ENCODE measurements around the gene MACC1.
"Not testable (repeated sequence)": the region's sequence is repeated elsewhere in the genome, so short reads cannot be mapped to it uniquely, and the experiment has no call there.

Gene MACC1

DNA sequence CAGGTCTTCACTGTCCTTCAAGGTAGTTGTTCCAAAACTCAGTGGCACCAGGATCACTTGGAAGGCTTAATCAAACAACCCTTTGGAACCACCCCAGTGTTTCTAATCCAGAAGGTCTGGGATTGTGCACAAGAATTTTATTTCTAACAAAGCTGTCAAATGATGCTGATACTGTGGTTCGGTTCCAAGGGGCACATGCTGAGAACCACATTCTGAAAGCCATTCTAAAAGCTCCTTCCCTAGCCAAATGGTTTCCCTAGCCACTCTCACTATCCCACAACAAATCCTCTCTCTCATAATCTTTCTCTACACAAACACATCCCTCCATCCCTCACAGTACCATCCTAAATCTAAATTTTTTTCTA, 52.1 kb downstream of the MACC1 start:
- no peak for DNase-seq

DNA sequence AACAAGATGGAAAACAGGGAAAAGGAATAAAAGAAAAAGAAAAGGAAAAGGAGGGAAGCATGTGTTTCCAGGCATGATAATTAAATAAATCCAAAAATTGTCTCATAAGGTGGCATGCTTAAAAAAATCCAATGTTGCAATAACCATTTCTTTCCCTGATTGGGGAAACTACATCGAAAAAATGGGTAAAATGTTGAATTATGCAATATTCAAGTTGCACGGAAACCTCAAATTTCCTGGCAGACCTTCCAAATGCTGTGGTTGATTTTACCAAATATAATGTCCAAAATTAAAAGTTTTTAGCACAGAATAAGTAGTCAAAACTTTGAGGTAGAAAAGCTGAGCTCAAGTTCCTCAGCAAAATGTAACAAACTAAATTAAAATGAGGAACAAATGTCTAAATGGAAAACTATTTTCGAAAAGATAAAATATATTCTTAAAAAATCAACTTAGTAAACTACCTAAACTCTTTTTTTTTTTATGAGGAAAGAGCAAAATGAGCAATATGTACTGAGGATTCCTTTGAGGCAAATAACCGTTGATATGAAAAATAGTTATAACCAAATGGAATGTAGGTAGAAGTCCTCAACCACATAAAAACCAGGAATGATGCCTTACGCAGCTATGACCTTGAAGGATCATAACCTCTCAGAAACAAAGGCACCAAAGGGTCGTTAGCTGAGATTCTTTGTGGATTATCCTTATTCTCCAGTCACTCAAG, 52.6 kb downstream of the MACC1 start:
- no peak for DNase-seq

DNA sequence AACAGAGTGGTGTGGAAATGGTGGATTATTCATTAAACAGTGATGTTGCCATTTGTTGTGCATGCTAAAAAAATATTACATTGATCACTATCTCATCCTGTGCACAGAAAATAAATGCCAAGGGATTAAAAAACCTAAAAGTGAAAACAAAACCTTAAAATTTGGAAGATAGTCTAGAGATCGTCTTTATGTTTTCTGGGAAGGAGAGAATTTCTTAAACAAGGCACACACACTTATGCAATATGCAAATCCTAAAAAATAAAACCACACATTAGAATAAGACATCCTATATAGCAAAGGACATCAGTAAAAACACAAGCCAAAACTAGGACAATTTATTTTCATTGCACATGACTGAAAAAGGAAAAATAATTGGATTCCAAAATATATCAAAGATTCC, 54.5 kb downstream of the MACC1 start:
- no peak for DNase-seq

DNA sequence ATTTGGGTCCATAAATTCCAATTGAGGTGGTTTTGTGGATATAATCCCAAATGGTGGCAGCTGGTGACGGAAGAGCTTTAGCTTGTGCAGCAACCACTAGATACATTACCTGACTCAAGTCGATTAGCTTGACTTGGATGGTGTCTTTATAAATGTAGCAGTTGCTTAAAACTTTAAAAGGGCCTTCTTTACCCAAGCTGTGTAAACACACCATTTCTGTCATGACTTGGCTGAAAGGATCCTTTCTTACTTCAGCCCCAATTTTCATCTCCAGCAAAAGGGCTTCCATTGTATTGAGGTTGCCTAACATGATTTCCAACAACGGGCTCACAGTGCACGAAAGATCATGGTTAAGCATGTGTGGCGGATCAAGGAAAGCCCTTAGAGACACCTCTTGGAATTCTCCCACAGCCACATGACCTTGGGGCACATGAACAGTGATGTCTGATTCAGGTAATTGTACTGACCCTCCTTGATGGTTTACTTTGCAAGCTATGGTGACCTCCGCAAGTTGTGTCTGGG, 57.9 kb downstream of the MACC1 start:
- DNase-seq, result no peak

DNA sequence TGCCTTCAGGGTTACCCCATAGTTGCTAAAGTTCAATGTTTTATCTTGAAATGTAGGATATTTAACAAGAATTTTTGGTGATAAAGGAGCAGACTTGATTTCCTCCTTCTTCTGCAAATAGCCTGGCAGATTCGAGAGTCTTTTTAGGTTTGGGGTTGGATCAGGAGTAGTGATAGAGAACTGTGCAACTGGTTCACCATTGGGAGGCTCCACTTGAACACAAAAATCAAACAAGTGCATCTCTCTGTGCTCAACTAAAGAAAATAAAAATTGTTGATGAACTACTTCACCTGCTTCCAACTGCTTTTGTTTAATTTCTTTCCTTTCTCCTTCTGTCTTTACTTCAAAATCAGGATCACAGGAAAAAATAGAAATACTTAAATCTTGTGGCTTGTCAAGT, 58.5 kb downstream of the MACC1 start:
- no peak for DNase-seq

DNA sequence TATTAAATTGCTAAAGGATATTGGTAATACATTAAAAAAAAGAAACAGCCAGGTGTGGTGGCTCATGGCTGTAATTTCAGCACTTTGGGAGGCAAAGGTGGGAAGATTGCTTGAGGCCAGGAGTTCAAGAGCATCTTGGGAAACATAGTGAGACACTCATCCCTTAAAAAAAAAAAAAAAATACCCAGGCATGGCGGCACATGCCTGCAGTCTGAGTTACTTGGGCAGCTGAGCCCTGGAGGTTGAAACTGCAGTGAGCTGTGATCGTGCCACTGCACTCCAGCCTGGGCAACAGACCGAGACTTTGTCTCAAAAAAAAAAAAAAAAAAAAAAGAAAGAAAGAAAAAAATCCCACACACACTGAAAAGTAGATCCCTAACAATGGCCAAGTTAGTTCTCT, 59.7 kb downstream of the MACC1 start:
- DNase-seq, result no peak

DNA sequence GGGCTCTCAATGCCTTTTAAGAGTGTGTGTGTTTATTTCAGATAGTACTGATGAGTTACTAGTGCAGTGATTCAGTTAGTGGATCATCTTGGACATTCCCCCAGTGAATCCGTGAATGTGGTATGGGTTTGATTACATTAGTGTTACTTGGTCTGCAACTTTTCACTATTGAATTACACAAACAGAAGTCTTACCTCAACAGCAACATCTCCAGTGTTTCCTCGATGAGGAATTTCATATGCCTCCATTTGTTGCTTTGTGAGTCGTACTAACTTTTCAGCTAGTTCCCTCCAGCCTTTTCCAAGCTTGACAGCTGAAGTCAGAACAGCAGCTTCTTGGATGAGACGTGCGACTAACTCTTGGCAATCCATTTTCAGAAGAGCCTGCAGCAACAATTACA, 63.2 kb downstream of the MACC1 start:
- no peak for DNase-seq

DNA sequence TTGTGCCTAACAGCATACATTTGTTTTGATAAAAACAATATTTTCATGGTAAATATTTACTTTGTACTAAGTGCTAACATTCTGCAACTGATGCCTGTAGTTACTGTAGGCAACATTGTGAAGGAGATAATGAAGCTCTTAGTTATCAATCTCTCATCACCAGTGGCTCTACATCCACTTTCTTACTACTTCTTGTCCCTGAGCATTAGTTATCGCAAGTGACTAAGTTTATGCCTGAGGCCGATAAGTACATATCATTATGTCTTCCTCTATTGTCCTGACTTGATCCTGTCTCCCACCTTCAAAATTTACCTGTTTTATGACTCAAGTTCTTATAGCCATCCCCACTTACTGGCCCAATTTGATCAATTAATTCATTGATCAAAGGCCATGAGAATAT, 63.6 kb downstream of the MACC1 start:
- DNase-seq, result no peak

DNA sequence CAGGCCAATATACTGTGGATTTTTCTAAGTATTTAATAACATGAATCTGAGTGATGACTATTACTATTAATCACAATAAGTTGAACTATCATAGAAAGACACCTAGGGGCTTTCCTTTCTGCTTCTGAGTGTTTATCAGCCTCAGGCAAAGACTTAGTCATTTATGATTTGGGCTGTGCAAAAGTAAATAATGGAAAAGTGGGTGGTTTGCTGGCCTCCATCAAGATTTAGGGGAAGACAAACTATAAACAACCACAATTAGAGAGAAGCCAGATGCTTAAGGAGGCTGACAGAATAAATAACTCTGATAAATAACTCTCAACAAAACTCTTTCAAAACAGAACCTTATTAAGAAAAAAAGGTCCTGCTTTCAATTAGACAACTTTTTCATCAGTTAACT, 64.7 kb downstream of the MACC1 start:
- DNase-seq, result no peak

DNA sequence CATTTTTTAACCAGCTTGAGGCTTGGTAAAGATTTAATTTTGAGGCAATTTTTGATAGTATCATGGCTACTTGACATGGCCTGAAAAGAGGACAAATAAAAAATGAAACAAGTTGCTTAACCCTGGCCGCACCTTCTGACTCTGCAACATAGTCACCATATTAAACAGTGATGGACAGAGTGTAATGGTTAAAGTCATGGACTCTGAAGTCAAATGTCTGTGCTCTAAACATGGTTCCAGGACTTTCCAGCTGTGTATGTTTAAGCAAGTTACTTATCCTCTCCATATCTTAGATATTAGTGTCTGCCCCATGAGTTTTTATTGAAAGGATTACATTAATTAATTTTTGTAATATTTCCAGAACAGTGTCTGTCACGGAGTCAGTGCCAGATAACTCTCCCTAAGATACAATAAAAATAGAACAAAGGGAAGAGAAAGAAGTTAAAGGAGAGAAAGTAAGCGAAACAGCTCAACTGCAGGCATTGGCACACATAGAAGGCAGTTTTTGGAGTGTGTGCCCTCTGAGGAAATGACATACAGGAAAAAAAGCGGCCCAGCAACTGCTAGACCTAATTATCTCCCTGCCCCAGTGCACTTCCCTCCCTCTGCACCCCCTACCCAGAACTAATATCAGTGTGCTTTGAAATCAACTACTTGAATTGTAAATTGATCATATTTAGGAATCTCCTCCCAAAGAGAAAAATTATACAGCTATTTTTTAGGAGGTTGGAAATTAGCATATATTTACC, 65.3 kb downstream of the MACC1 start:
- no peak for DNase-seq

DNA sequence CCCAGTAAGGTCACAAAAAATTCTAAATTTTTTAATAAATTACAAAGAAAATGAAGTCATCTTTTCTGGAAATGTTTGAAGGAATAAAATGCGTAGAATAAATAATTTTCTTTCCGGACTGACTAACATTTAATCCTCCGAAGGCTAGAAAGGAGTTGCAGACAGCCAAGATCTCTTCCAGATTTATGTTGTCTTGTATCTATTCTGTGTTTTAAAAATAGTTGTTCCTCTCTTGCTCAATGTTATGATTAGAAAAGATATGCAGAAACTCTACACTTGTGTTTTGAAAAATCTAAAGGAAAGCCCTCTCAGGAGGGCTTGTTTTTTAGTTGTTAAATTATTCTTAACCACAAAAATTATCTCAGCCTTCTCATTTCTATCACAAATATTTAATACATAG, 70.7 kb downstream of the MACC1 start:
- DNase-seq, result no peak

DNA sequence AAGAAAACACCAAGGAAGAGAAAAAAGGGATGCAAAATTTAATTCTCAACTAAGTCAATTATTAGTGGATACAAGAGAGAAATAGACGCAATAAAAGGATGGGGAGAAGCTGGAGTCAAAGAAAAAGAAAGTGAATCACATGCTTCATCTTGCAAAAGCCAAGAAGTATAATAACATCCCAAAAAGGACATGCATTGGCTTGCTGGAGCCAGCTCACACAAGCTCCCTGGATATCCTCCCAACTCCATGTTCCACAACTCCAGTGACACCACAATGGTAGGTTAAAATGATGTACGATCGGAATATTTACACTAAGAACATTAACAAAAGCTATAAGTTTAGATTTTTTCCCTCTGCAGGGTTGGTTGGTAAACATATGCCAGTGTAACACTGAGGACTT, 72.4 kb downstream of the MACC1 start:
- DNase-seq, result no peak

DNA sequence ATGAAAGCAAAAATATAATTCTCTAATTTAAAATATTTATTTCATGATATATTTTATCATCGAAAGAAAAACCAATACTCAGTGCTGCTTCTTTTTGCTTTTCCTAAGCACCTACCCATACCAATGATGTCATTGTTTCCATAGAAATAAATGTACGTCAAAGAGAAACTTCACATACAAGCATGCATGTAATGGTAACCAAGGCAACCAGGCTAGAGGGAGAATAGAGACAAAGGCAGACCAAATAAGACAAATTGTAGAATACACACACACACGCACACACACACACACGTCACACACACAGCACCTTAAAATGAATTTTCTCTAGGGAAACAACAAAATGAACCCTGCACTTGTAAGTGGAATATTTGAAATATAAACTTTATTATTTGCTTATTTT, 75.5 kb downstream of the MACC1 start:
- no peak for DNase-seq

DNA sequence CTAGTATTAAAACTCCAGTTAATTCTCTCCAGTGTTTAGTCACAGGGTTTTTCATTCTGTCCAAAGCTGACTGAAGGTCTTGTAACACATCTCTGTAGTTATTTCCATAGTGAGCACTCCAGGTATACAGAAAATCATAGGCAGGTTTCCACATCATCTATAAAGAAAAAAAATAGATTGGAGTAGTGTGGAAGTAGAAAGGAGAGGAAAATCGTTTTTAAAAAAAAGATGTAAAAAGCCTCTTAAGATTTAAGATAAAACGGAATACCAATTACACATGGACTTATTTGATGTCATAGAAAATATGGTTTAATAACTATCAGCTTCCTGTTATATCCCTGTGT, 76.2 kb downstream of the MACC1 start:
- no peak for DNase-seq

DNA sequence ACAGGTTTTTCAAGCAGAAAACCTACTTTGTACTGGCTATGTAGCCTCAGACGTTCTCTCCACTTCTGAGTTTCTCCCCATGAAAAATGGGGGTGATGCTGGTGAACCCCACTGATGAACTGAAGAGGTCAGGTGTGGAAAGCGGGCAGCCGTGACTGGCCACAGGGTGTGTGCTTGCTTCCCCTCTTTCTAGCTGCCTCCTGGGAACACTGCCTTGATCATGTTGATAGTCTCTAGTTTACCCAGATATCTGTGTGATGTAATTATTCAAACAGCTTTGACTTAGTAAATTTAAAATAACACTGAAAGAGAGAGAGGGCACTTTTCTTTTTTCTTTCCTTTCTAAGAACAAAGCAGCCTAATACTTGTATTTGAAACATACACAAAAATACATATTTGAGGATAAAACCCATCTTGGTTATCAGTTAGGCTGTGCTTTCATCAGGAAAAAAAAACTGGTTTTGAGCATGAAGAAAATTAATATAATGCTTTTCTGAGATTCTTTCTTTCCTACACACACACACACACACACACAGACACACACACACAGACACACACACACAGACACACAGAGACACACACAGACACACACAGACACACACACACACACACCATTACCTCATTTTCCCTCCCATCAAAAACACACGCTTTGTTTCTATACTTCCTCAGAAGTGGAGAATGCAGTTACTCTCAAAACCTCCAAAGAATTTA, 76.7 kb downstream of the MACC1 start:
- no peak for DNase-seq

DNA sequence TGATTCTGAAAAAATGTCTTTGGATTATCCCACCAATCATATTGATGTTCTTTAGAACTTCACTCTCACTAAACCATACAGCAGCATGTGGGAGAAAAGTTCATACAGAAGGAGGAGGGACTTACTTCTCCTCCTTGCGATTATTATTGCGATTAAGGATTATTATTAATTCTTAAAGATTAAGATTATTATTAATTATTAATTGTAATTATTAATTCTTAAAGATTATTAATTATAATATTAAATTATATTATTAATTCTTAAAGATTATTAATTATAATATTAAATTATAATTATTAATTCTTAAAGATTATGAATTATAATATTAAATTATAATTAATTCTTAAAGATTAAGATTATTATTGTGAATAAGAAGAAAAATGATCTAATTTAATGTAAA, 80.5 kb downstream of the MACC1 start:
- no peak for DNase-seq

DNA sequence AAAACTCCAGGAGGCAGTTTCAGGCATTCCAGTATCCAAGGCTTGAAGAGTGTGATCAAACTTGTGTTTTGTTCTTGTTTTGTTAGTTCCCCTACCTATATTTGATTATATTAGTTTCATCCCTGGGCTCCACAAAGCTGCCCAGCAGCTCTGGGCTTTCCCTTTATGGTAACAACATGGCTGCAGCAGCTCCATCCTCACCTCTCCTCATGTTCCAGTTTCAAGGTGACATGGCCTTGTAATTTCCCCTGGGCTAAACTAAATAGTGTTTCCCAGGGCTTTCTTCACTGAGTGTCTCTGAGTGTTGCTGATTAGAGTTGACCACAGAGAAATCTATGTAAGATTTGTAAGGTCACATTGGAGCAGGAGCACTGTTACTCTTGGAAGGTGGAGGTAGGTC, 83.4 kb downstream of the MACC1 start:
- no peak for DNase-seq

DNA sequence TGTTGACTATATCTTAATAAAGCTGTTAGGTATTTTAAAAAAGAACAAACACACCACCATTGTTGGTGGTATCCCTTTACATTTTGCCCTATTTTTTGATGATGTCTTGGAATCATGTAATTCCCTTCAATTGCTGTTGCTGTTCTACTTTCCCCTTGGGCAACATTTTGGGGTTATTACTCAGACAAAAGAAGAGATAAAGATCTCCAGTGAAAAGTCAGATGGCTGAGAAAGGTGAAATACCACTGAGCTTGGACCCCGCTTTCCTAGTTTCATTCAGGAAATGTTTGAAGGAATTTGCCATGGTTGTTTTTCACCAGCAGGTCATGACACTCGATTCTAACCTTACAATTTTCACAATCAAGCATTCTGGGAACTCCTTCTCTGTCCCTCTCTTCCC, 84.6 kb downstream of the MACC1 start:
- DNase-seq, result no peak

DNA sequence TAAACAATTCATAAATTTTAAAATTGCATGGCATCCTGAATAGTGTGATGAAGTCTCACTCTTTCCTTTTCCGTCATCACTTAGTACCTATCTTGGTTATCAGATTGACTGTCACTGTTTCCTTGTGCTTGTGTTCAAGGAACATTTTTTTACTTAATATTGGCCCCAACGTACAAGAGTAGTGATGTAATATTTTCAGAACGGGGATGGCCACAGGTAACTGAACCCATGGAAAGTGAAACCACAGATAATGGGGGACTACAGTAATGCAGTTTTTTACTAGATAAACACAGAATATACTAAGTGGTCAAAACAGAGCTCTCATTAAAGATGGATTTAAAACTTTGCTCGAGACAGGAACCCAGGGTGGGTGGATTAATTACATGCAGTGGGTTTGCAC, 85.4 kb downstream of the MACC1 start:
- no peak for DNase-seq

DNA sequence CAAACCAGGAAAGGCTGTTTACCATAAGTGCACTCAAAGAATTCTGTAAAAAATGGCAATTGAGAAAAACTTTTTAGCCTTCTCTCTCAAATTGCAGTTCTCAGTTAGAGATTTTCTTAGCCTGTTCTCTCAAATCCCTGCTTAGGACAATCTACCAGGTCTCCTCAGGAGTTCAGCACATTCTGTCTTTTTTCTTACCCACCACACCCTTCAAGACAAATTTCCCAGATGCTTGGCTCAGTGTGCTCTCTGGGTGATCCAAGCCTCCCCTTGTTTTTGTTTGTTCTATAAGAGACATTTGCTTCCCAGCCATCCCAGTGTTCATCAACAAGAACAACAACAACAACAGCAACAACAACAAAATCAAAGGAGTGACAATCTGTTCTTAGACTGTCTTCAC, 87.3 kb downstream of the MACC1 start:
- DNase-seq, result no peak

DNA sequence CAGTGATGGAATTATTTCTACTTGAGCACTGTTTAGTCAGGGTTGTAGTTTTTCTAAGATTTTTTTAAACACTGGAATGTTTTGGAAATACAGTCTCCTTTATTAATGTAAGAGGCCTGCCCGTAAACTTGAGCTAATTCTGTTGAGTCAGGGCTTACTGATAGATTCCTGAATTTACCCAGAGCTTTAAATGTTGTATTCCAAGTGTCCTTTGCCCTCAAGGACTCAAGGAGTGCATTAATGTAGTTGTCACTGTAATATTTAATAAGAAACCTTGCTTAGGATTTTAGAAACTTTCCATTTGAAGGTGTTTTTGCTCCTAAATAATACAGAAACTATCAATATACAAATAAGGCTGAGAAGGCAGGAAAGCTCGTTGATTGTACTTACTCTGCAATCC, 89.2 kb downstream of the MACC1 start:
- no peak for DNase-seq

DNA sequence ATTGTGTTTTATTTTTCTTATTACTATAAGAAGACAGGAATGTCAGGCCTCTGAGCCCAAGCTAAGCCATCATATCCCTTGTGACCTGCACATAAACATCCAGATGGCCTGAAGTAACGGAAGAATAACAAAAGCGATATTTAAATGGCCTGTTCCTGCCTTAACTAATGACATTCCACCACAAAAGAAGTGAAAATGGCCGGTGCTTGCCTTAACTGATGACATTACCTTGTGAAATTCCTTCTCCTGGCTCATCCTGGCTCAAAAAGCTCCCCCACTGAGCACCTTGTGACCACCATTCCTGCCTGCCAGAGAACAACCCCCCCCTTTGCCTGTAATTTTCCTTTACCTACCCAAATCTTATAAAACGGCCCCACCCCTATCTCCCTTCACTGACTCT, 91.1 kb downstream of the MACC1 start:
- DNase-seq, result not testable (repeated sequence)

DNA sequence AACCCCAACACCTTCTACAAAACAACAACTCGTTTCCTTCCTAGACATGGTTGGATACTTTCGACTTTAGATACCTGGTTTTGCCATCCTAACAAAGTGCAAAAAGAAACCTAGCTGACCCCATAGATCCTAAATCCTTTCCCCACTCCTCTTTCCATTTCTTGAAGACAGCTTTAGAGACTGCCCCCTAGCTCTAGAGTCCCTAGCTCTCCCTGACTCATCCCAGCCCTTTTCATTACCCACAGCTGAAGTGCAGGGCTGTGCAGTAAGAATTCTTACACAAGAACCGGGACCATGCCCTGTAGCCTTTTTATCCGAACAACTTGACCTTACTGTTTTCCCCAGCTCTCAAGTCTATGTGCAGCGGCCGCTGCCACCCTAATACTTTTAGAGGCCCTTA, 93.1 kb downstream of the MACC1 start:
- not testable (repeated sequence) for DNase-seq

DNA sequence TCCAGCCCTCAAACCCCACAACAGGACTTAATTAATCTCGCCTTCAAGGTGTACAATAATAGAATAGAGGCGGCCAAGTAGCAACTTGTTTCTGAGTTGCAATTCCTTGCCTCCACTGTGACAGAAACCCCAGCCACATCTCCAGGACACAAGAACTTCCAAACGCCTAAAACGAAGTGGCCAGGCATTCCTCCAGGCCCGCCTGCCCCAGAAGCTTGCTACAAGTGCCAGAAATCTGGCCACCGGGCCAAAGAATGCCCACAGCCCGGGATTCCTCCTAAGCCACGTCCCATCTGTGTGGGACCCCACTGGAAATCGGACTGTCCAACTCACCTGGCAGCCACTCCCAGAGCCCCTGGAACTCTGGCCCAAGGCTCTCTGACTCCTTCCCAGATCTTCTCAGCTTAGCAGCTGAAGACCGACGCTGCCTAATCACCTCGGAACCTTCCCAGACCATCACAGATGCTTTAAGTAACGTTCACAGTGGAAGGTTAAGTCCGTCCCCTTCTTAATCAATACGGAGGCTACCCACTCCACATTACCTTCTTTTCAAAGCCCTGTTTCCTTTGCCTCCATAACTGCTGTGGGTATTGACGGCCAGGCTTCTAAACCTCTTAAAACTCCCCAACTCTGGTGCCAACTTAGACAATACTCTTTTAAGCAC, 94.4 kb downstream of the MACC1 start:
- not testable (repeated sequence) for DNase-seq
